ENCODE results near the gene RPL10.

- no peak for TF ChIP-seq CTCF (conservative IDR thresholded peaks at IDR 0.05)
- no peak for TF ChIP-seq EZH2 (IDR thresholded peaks at IDR 0.05; ENCODE audit: low read depth)
Observed at GRCh38 chrX:154372612-154373022, 25.6 kb upstream of the RPL10 start.
